HEK293 (cell line): ENCODE data around the gene PEX7.

Source experiments
- CTCF ChIA-PET: fragments of 350-600 bp; formaldehyde crosslinking; extraction: SDS; loops from one replicate; lab custom pipeline; 2021; ENCODE audit warnings: antibody characterized with exemption; lab: Yijun Ruan, JAX
- POLR2A ChIA-PET: fragments of 300-600 bp; formaldehyde crosslinking; extraction: SDS; loops from one replicate; lab custom pipeline; 2020; ENCODE audit warnings: antibody characterized with exemption, inconsistent platforms; lab: Yijun Ruan, JAX
- H3K27ac ChIP-seq: fragments of 200-500 bp; sonication (Bioruptor generic); 2 replicates; pipeline ENCODE4 v1.5.1; 2014; ENCODE audit warnings: low read depth, low read length, control low read depth, inconsistent platforms; ENCODE audit errors: extremely low read depth
- H3K36me3 ChIP-seq, 2 experiments: fragments of 200-500 bp in 1 of 2; sonication (Bioruptor generic) in 1 of 2; 1 replicate in 1 of 2; 2 replicates in 1 of 2; pipeline ENCODE4 v1.5.1; 2014 to 2017; ENCODE audit warnings: inconsistent platforms in 2 of 2, low read length in 2 of 2; ENCODE audit not compliant: control insufficient read depth in 2 of 2, insufficient read depth in 1 of 2
- H3K4me1 ChIP-seq: fragments of 200-500 bp; sonication (Bioruptor generic); 2 replicates; pipeline ENCODE4 v1.5.1; 2014; ENCODE audit warnings: mild to moderate bottlenecking, low read length, inconsistent platforms; ENCODE audit not compliant: control insufficient read depth, insufficient read depth
- H3K4me3 ChIP-seq: 2 replicates; pipeline ENCODE4 v1.5.1; 2011; ENCODE audit warnings: low read depth, mild to moderate bottlenecking, control low read depth, low read length, moderate library complexity
- H3K9me3 ChIP-seq: fragments of 200-500 bp; sonication (Bioruptor generic); 2 replicates; pipeline ENCODE4 v1.5.1; 2014; ENCODE audit warnings: low read depth, low read length, inconsistent platforms; ENCODE audit not compliant: control insufficient read depth, insufficient read depth
- AEBP2 ChIP-seq: fragments of 450-650 bp; formaldehyde crosslinking; IDR thresholded peaks from 2 replicates; pipeline ENCODE4 v1.5.1; 2016; ENCODE audit warnings: missing biosample characterization, missing genetic modification characterization, borderline replicate concordance
- BCL11A ChIP-seq: fragments of 450-650 bp; formaldehyde crosslinking; IDR thresholded peaks from 2 replicates; pipeline ENCODE4 v1.5.1; 2016; ENCODE audit warnings: low read depth, missing biosample characterization, missing genetic modification characterization
- ELK4 ChIP-seq: IDR thresholded peaks from 2 replicates; pipeline ENCODE4 v1.6.1; 2011; ENCODE audit warnings: mild to moderate bottlenecking, low read depth, low read length, borderline replicate concordance
- IKZF3 ChIP-seq: fragments of 450-650 bp; IDR thresholded peaks from 2 replicates; pipeline ENCODE4 v1.5.0; 2018; ENCODE audit warnings: missing biosample characterization, mild to moderate bottlenecking, missing genetic modification characterization, moderate library complexity
- KLF9 ChIP-seq: fragments of 450-650 bp; formaldehyde crosslinking; IDR thresholded peaks from 2 replicates; pipeline ENCODE4 v1.5.1; 2016; ENCODE audit warnings: missing biosample characterization, missing genetic modification characterization, low read depth
- MYNN ChIP-seq: fragments of 450-650 bp; formaldehyde crosslinking; IDR thresholded peaks from 2 replicates; pipeline ENCODE4 v1.5.1; 2016; ENCODE audit warnings: missing biosample characterization, missing genetic modification characterization, borderline replicate concordance
- TRIM28 ChIP-seq: IDR thresholded peaks from 2 replicates; pipeline ENCODE4 v1.6.1; 2011; ENCODE audit warnings: low read length, control low read depth, borderline replicate concordance
- ZBTB20 ChIP-seq: fragments of 450-650 bp; formaldehyde crosslinking; IDR thresholded peaks from 2 replicates; pipeline ENCODE4 v1.5.1; 2016; ENCODE audit warnings: missing biosample characterization, missing genetic modification characterization
- ZFP41 ChIP-seq: fragments of 450-650 bp; formaldehyde crosslinking; IDR thresholded peaks from 2 replicates; pipeline ENCODE4 v1.5.1; 2016; ENCODE audit warnings: missing biosample characterization, missing genetic modification characterization, borderline replicate concordance
- ZNF10 ChIP-seq: fragments of 450-650 bp; formaldehyde crosslinking; IDR thresholded peaks from 2 replicates; pipeline ENCODE4 v1.5.1; 2017; ENCODE audit warnings: missing biosample characterization, missing genetic modification characterization
- ZNF157 ChIP-seq: fragments of 450-650 bp; formaldehyde crosslinking; IDR thresholded peaks from 2 replicates; pipeline ENCODE4 v1.5.1; 2016; ENCODE audit warnings: missing biosample characterization, missing genetic modification characterization
- ZNF174 ChIP-seq: fragments of 450-650 bp; formaldehyde crosslinking; IDR thresholded peaks from 2 replicates; pipeline ENCODE4 v1.5.0; 2017; ENCODE audit warnings: missing biosample characterization, mild to moderate bottlenecking, missing genetic modification characterization
- ZNF221 ChIP-seq: fragments of 450-650 bp; formaldehyde crosslinking; IDR thresholded peaks from 2 replicates; pipeline ENCODE4 v1.5.1; 2017; ENCODE audit warnings: missing biosample characterization, missing genetic modification characterization, borderline replicate concordance
- ZNF350 ChIP-seq: fragments of 450-650 bp; formaldehyde crosslinking; IDR thresholded peaks from 2 replicates; pipeline ENCODE4 v1.5.0; 2017; ENCODE audit warnings: missing biosample characterization, mild to moderate bottlenecking, missing genetic modification characterization
- ZNF501 ChIP-seq: fragments of 450-650 bp; formaldehyde crosslinking; IDR thresholded peaks from 2 replicates; pipeline ENCODE4 v1.5.1; 2016; ENCODE audit warnings: missing biosample characterization, missing genetic modification characterization
- ZNF521 ChIP-seq: fragments of 450-650 bp; formaldehyde crosslinking; IDR thresholded peaks from 2 replicates; pipeline ENCODE4 v1.5.1; 2017; ENCODE audit warnings: missing biosample characterization, mild to moderate bottlenecking, missing genetic modification characterization
- ZNF596 ChIP-seq: fragments of 450-650 bp; IDR thresholded peaks from 2 replicates; pipeline ENCODE4 v1.5.0; 2018; ENCODE audit warnings: missing biosample characterization, mild to moderate bottlenecking, missing genetic modification characterization, moderate library complexity
- ZNF624 ChIP-seq: fragments of 450-650 bp; formaldehyde crosslinking; IDR thresholded peaks from 2 replicates; pipeline ENCODE4 v1.5.1; 2017; ENCODE audit warnings: missing biosample characterization, missing genetic modification characterization
- ZSCAN23 ChIP-seq: fragments of 450-650 bp; formaldehyde crosslinking; IDR thresholded peaks from 2 replicates; pipeline ENCODE4 v1.5.1; 2016; ENCODE audit warnings: missing biosample characterization, missing genetic modification characterization
- TF ChIP-seq, protein P1 (sequence below): fragments of 450-650 bp; formaldehyde crosslinking; IDR thresholded peaks from 2 replicates; pipeline ENCODE4 v1.5.1; 2016; ENCODE audit warnings: missing biosample characterization, missing genetic modification characterization
- TF ChIP-seq, protein P2 (sequence below): fragments of 450-650 bp; formaldehyde crosslinking; IDR thresholded peaks from 2 replicates; pipeline ENCODE4 v1.5.1; 2016; ENCODE audit warnings: missing biosample characterization, missing genetic modification characterization

PEX7 gene

GRCh38 chr6:136831873-136832562 is 9.6 kb downstream of the PEX7 start (continued):
- no peak for TF ChIP-seq ZNF174 (tag by site-specific recombination)
- TF ChIP-seq ZNF501 (tag by site-specific recombination) = no peak
- TF ChIP-seq TRIM28 = no peak; the same call in 1 of the 2 replicates
- no peak for TF ChIP-seq IKZF3 (tag by site-specific recombination)
- TF ChIP-seq, protein P1, sequence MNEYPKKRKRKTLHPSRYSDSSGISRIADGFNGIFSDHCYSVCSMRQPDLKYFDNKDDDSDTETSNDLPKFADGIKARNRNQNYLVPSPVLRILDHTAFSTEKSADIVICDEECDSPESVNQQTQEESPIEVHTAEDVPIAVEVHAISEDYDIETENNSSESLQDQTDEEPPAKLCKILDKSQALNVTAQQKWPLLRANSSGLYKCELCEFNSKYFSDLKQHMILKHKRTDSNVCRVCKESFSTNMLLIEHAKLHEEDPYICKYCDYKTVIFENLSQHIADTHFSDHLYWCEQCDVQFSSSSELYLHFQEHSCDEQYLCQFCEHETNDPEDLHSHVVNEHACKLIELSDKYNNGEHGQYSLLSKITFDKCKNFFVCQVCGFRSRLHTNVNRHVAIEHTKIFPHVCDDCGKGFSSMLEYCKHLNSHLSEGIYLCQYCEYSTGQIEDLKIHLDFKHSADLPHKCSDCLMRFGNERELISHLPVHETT = no peak
- TF ChIP-seq ELK4 = no peak
- no peak for TF ChIP-seq ZNF521 (tag by site-specific recombination)
- TF ChIP-seq ZNF596 (tag by site-specific recombination) = no peak
- no peak for TF ChIP-seq ZNF624 (tag by site-specific recombination)
- TF ChIP-seq KLF9 (tag by site-specific recombination) = no peak
- no peak for TF ChIP-seq MYNN (tag by site-specific recombination)
- no peak for TF ChIP-seq AEBP2 (tag by site-specific recombination)
- no peak for TF ChIP-seq ZNF221 (tag by site-specific recombination)
- TF ChIP-seq, protein P2, sequence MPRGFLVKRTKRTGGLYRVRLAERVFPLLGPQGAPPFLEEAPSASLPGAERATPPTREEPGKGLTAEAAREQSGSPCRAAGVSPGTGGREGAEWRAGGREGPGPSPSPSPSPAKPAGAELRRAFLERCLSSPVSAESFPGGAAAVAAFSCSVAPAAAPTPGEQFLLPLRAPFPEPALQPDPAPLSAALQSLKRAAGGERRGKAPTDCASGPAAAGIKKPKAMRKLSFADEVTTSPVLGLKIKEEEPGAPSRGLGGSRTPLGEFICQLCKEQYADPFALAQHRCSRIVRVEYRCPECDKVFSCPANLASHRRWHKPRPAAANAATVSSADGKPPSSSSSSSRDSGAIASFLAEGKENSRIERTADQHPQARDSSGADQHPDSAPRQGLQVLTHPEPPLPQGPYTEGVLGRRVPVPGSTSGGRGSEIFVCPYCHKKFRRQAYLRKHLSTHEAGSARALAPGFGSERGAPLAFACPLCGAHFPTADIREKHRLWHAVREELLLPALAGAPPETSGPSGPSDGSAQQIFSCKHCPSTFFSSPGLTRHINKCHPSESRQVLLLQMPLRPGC (tag by site-specific recombination) = no peak
- TF ChIP-seq ZFP41 (tag by site-specific recombination) = no peak
- no peak for TF ChIP-seq ZNF157 (tag by site-specific recombination)

- H3K4me3 ChIP-seq = no peak overlapping the region
- POLR2A ChIA-PET = no interaction called here
- CTCF ChIA-PET = interaction anchor here (0.5 to 1.2 kb wide), 5 partner anchors 9 to 802 kb away, joined by 3 to 4 read pairs (median 3); no protein-coding TSS in a partner anchor
Observed at GRCh38 chr6:136840276-136841001, 18.0 kb downstream of the PEX7 start.

More at GRCh38 chr6:136840276-136841001, 18.0 kb downstream of the PEX7 start:
- peaks cover 4 to 8% of the 10 kb centered on the region in 2 experiments; a peak in 2 of 3 replicates for H3K36me3 ChIP-seq
- no peak overlapping the region for H3K27ac ChIP-seq
- peaks cover 7% of the 10 kb centered on the region for H3K4me1 ChIP-seq
- TF ChIP-seq ZNF10 (tag by site-specific recombination) (no peak), ZNF350 (tag by site-specific recombination) (no peak), ZBTB20 (tag by site-specific recombination) (peak; percentile 16; the same call in 1 of the 2 replicates), BCL11A (no peak), ZSCAN23 (tag by site-specific recombination) (no peak)
- no peaks in the 10 kb centered on the region for H3K9me3 ChIP-seq
